ENCODE data around the gene GDPD4.

Gene GDPD4, protein sequence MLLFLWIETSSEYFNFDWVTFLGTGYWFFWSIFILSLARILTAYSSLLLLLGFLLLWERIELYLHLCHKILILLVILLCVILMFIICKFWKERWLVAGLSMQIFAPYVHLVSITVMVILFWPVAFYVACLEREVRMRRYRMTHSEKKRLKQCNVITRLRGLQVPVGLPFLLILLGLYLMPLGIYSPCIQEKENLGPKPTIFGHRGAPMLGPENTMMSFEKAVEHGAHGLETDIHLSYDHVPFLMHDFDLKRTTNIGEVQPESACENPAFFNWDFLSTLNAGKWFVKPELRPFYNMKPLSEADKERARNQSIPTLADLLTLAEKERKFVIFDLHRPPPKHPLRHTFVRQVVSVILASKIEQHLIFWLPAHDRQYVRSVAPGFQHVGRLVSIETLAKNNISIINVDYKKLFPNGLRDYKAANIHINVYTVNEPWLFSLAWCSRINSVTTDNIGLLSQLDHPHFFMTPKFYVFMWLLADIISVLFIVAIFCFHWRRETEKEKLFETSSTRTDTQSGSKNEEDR

GRCh38 chr11:77301510-77301909 lies at the start of gene GDPD4:
Gene GDPD4, minus strand, starts transcription at chr11:77301686. Its CDS starts 16,549 bp downstream, at chr11:77285137.
- H3K4me3 ChIP-seq (ENCODE audit: low read depth, low read length) = no peak within 1 kb of the TSS
- H3K9me3 ChIP-seq (ENCODE audit: control insufficient read depth, insufficient read depth, low read length) = no peaks in the 10 kb centered on the region
- H3K9ac ChIP-seq (ENCODE audit: low read depth, low read length) = no peak within 1 kb of the TSS
- no peaks in the 10 kb centered on the region for H3K27me3 ChIP-seq (ENCODE audit: control insufficient read depth, insufficient read depth, low read length)
- H3K4me1 ChIP-seq (ENCODE audit: control insufficient read depth, insufficient read depth, low read length) = no peaks in the 10 kb centered on the region
- H3K36me3 ChIP-seq (ENCODE audit: control insufficient read depth, insufficient read depth, low read length) = no peaks in the 10 kb centered on the region

- no peaks in the 10 kb centered on the region for H3K9me3 ChIP-seq (ENCODE audit: control insufficient read depth, insufficient read depth, low read length)
- H3K4me3 ChIP-seq (ENCODE audit: low read depth, low read length) = no peak overlapping the region
- peaks cover 6% of the 10 kb centered on the region for H3K36me3 ChIP-seq (ENCODE audit: control insufficient read depth, insufficient read depth, low read length)
Observed at GRCh38 chr11:77347948-77348347, 46.5 kb upstream of the GDPD4 start.

DNA sequence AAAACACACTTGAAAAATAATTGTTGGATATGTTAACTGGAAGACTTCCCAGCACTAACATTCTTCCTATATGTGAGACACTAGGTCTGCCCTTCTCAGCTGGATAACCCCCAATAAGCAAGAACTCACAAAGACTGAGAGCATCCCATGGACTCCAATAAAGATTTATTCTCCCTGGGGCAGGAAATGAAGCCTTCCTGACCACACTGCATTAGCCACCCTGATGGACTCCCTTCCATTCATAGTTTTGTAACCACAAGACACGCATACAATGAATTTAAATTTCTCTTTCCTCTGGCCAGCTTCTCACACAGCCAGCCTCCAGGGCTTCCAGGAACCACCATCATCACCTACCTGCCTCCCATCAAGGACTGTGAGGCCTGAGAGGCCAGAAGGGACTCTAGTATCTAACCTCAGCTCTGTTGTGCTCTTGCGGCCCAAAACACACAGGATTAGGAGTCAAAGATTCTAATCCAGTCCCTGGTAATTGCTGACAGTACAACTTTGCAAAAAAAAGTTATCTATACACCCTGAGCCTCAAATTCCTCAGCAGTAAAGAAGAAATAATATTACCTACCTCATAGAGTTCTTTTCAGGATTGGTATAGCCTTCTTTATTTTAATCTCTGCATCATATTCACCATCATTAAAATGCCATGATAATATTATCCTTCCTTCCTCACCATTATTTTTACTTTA lies 45.6 kb upstream of the GDPD4 start:
- H3K4me3 ChIP-seq (ENCODE audit: low read depth, low read length) = no peak overlapping the region
- peaks cover 6% of the 10 kb centered on the region for H3K36me3 ChIP-seq (ENCODE audit: control insufficient read depth, insufficient read depth, low read length)

More at GRCh38 chr11:77347948-77348347, 46.5 kb upstream of the GDPD4 start:
- Histone ChIP-seq H3K9ac (ENCODE audit: low read depth, low read length) (no peak overlapping the region), H3K4me1 (ENCODE audit: control insufficient read depth, insufficient read depth, low read length) (no peaks in the 10 kb centered on the region), H3K27me3 (ENCODE audit: control insufficient read depth, insufficient read depth, low read length) (no peaks in the 10 kb centered on the region)

DNA sequence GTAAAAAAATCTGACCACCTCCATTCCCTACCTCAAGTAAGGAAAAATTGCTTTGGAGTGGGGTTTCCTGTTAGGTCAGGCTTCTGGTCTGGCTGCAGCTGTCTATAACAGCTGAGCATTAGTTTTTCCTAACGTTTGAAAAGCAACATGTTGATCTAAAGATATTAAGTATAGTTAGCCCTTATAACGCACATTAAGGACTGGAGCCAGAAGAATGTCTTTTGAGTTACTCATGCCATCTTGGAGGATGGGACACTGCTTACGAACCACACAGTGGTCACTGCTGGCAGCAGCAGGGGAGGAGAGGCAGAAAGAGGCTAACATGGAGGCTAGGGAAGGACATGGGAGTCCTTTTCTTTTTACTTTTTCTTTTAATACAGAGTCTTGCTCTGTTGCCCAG lies 44.1 kb upstream of the GDPD4 start:
- Histone ChIP-seq H3K9me3 (ENCODE audit: control insufficient read depth, insufficient read depth, low read length) (no peaks in the 10 kb centered on the region), H3K4me1 (ENCODE audit: control insufficient read depth, insufficient read depth, low read length) (no peaks in the 10 kb centered on the region), H3K9ac (ENCODE audit: low read depth, low read length) (no peak overlapping the region), H3K36me3 (ENCODE audit: control insufficient read depth, insufficient read depth, low read length) (peaks cover 8% of the 10 kb centered on the region), H3K27me3 (ENCODE audit: control insufficient read depth, insufficient read depth, low read length) (no peaks in the 10 kb centered on the region), H3K4me3 (ENCODE audit: low read depth, low read length) (no peak overlapping the region)

More for the DNA sequence above, 45.6 kb upstream of the GDPD4 start:
- Histone ChIP-seq H3K9ac (ENCODE audit: low read depth, low read length) (no peak overlapping the region), H3K9me3 (ENCODE audit: control insufficient read depth, insufficient read depth, low read length) (no peaks in the 10 kb centered on the region), H3K4me1 (ENCODE audit: control insufficient read depth, insufficient read depth, low read length) (no peaks in the 10 kb centered on the region), H3K27me3 (ENCODE audit: control insufficient read depth, insufficient read depth, low read length) (no peaks in the 10 kb centered on the region)

GRCh38 chr11:77340501-77340900 lies 39.0 kb upstream of the GDPD4 start:
- Histone ChIP-seq H3K27me3 (ENCODE audit: control insufficient read depth, insufficient read depth, low read length) (no peaks in the 10 kb centered on the region), H3K9me3 (ENCODE audit: control insufficient read depth, insufficient read depth, low read length) (no peaks in the 10 kb centered on the region), H3K4me1 (ENCODE audit: control insufficient read depth, insufficient read depth, low read length) (no peaks in the 10 kb centered on the region), H3K4me3 (ENCODE audit: low read depth, low read length) (no peak overlapping the region), H3K36me3 (ENCODE audit: control insufficient read depth, insufficient read depth, low read length) (peaks cover 32% of the 10 kb centered on the region), H3K9ac (ENCODE audit: low read depth, low read length) (no peak overlapping the region)

GRCh38 chr11:77332259-77332658 lies 30.8 kb upstream of the GDPD4 start:
- Histone ChIP-seq H3K9ac (ENCODE audit: low read depth, low read length) (no peak overlapping the region), H3K9me3 (ENCODE audit: control insufficient read depth, insufficient read depth, low read length) (peaks cover 2% of the 10 kb centered on the region), H3K4me1 (ENCODE audit: control insufficient read depth, insufficient read depth, low read length) (no peaks in the 10 kb centered on the region), H3K36me3 (ENCODE audit: control insufficient read depth, insufficient read depth, low read length) (peaks cover 33% of the 10 kb centered on the region), H3K27me3 (ENCODE audit: control insufficient read depth, insufficient read depth, low read length) (no peaks in the 10 kb centered on the region), H3K4me3 (ENCODE audit: low read depth, low read length) (no peak overlapping the region)

DNA sequence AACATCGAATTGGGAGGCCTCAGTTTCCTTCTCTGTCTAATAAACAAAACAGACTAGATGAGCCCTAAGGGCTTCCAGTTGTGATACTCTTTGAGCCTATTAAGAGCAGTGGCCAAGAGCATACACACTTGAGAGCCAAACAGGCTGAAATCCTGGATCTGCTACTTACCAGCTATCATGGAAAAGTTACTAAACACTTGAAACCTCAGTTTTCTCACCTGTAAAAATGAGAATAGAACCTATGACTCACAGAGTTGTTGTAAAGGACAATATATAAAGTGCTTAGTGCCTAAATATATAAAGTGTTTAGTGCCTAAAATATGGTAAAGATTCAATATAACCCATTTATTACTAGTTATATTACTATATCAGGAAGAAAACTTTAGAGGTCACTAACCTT lies 23.7 kb upstream of the GDPD4 start:
- Histone ChIP-seq H3K4me1 (ENCODE audit: control insufficient read depth, insufficient read depth, low read length) (no peaks in the 10 kb centered on the region), H3K4me3 (ENCODE audit: low read depth, low read length) (no peak overlapping the region), H3K36me3 (ENCODE audit: control insufficient read depth, insufficient read depth, low read length) (peaks cover 4% of the 10 kb centered on the region), H3K9ac (ENCODE audit: low read depth, low read length) (no peak overlapping the region), H3K27me3 (ENCODE audit: control insufficient read depth, insufficient read depth, low read length) (no peaks in the 10 kb centered on the region), H3K9me3 (ENCODE audit: control insufficient read depth, insufficient read depth, low read length) (no peaks in the 10 kb centered on the region)

DNA sequence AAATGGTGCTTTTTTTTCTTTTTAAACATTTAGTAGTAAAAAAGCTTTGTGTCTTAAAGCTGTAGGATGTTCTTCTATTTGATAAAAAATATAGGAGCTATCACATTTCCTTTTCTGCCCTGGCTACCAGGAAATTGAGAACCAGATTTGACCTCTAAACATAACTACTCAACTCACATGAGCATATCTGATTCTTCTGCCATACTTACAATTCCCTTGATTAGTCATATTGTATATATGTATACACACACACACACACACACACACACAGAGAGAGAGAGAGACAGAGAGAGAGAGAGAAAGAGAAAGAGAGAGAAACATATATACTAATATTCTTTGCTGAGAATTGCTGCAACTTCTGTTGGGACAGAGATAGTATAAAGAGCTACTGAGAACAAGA lies 23.0 kb upstream of the GDPD4 start:
- Histone ChIP-seq H3K9ac (ENCODE audit: low read depth, low read length) (no peak overlapping the region), H3K4me1 (ENCODE audit: control insufficient read depth, insufficient read depth, low read length) (no peaks in the 10 kb centered on the region), H3K9me3 (ENCODE audit: control insufficient read depth, insufficient read depth, low read length) (no peaks in the 10 kb centered on the region), H3K27me3 (ENCODE audit: control insufficient read depth, insufficient read depth, low read length) (no peaks in the 10 kb centered on the region), H3K36me3 (ENCODE audit: control insufficient read depth, insufficient read depth, low read length) (peaks cover 4% of the 10 kb centered on the region), H3K4me3 (ENCODE audit: low read depth, low read length) (no peak overlapping the region)

DNA sequence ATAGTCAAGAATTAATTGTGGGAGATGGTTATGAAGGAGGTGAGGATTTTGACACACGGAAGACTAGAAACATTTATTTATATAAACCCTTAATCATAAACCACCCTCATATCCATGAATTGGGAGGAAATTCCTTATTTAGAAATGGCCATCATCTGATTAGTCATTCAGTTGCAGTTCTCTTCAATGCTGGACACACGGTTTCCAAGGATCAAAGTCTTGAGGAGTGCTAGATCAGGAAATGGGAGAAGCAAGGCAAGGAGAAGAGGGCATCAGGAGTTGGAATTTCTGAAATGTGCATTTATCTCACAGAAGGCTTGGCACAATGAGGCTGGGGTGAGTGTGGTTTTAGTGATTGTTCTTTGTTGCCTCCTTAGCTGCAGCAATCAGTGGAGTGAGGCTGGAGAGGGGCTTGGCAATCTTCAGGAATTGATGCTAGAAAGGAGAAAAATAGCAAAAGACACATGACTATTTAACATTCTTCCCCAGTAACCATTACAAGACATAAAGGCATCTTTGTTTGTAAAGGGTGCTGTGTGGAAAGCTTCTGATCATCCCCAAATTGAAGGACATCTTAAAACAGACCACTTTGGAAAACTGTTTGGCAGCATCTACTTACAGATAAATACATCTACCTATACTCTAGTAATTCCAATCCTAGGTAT lies 21.6 kb upstream of the GDPD4 start:
- H3K36me3 ChIP-seq (ENCODE audit: control insufficient read depth, insufficient read depth, low read length) = peaks cover 4% of the 10 kb centered on the region

DNA sequence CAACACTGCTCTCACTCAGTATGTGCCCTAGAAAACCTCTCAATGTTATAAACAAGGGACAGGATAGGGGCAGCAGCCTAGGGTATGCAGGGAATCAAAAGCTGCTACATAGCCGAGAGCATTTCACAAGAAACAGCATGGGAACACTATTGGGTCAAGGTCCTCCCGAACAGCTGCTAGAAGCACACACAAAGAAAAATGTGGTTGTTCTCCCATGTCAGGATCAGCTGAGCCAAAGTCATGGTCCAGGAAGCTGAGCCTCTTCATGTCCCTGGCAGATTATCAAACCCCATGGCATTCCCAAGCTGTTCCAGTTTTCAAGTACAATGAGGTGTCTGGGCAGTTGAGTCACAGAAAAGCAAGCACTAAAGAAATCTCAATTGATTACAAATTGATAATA lies 21.0 kb upstream of the GDPD4 start:
- H3K36me3 ChIP-seq (ENCODE audit: control insufficient read depth, insufficient read depth, low read length) = peaks cover 4% of the 10 kb centered on the region
- H3K4me1 ChIP-seq (ENCODE audit: control insufficient read depth, insufficient read depth, low read length) = no peaks in the 10 kb centered on the region
- H3K9ac ChIP-seq (ENCODE audit: low read depth, low read length) = no peak overlapping the region
- H3K9me3 ChIP-seq (ENCODE audit: control insufficient read depth, insufficient read depth, low read length) = no peaks in the 10 kb centered on the region
- H3K27me3 ChIP-seq (ENCODE audit: control insufficient read depth, insufficient read depth, low read length) = no peaks in the 10 kb centered on the region
- H3K4me3 ChIP-seq (ENCODE audit: low read depth, low read length) = no peak overlapping the region

More for the DNA sequence above, 21.6 kb upstream of the GDPD4 start:
- no peaks in the 10 kb centered on the region for H3K4me1 ChIP-seq (ENCODE audit: control insufficient read depth, insufficient read depth, low read length)
- no peak overlapping the region for H3K4me3 ChIP-seq (ENCODE audit: low read depth, low read length)
- no peak overlapping the region for H3K9ac ChIP-seq (ENCODE audit: low read depth, low read length)
- H3K9me3 ChIP-seq (ENCODE audit: control insufficient read depth, insufficient read depth, low read length) = no peaks in the 10 kb centered on the region
- no peaks in the 10 kb centered on the region for H3K27me3 ChIP-seq (ENCODE audit: control insufficient read depth, insufficient read depth, low read length)

DNA sequence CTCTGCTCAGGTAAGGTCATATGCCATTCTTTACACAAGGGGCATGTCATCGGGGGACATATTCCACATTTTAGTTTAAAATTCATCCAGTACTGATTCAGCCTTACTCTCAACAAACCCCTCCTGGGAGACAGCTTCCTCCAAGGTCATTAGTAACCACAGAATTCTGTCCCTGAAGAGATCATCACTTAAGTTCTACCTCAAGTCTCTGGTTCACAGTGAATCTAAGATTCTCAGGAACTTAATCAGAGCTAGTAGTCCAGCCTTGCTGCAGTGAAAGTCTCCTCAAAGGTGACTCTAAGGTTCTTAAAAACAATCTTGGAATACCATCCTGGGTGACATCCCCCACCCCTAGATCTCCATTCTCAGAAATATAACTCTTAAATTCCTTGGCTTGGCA lies 18.9 kb upstream of the GDPD4 start:
- no peaks in the 10 kb centered on the region for H3K27me3 ChIP-seq (ENCODE audit: control insufficient read depth, insufficient read depth, low read length)
- no peak overlapping the region for H3K9ac ChIP-seq (ENCODE audit: low read depth, low read length)
- H3K36me3 ChIP-seq (ENCODE audit: control insufficient read depth, insufficient read depth, low read length) = peaks cover 4% of the 10 kb centered on the region
- H3K4me3 ChIP-seq (ENCODE audit: low read depth, low read length) = no peak overlapping the region
- no peaks in the 10 kb centered on the region for H3K9me3 ChIP-seq (ENCODE audit: control insufficient read depth, insufficient read depth, low read length)
- H3K4me1 ChIP-seq (ENCODE audit: control insufficient read depth, insufficient read depth, low read length) = no peaks in the 10 kb centered on the region

Measured in iPS-15b (cell line).